Memory B cell (primary cell): ENCODE data around the gene ATRIP.

Source experiments
- ATAC-seq: fragments of 150-1000 bp; cut with Tn5 transposase; 2 replicates; pipeline ENCODE4 v1.10.0; 2021; ENCODE audit warnings: low read depth, mild to moderate bottlenecking, moderate library complexity
- DNase-seq, 2 donors: peaks; one replicate each; pipeline ENCODE4 v3.0.0; 2022; ENCODE audit warnings: low spot score in 2 of 2
- H3K27ac Mint-ChIP-seq: one replicate; pipeline ENCODE4 v1.8.0; 2022; ENCODE audit warnings: mild to moderate bottlenecking, moderate library complexity, mixed read lengths
- H3K27me3 Mint-ChIP-seq: one replicate; pipeline ENCODE4 v1.8.0; 2022; ENCODE audit warnings: mixed read lengths
- H3K36me3 Mint-ChIP-seq: one replicate; pipeline ENCODE4 v1.8.0; 2022; ENCODE audit warnings: mild to moderate bottlenecking, mixed read lengths
- H3K4me1 Mint-ChIP-seq: one replicate; pipeline ENCODE4 v1.8.0; 2022; ENCODE audit warnings: mixed read lengths
- H3K4me3 Mint-ChIP-seq: one replicate; pipeline ENCODE4 v1.8.0; 2022; ENCODE audit warnings: mild to moderate bottlenecking, moderate library complexity, mixed read lengths
- H3K9me3 Mint-ChIP-seq: one replicate; pipeline ENCODE4 v1.8.0; 2022; ENCODE audit warnings: mixed read lengths

ATRIP gene

DNA sequence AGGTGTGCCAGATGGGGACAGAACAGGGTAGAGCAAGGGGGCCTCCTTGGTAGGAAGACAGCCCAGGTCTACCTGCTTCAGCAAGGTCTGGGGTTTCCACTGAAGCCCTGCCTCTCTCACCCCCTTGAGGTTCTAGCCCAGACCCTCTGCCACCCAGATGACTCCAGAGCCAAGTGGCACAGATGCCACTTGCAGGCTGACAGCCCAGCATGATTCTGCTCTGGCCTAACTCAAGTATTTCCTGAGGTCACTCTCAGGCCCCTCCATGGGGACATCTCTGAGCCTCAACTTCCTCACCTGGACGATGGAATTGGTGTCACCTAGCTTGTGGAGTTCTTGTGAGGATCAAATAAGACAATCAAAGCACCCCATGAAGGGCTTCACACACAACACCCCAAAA is 40.6 kb upstream of the ATRIP start:
- DNase-seq (no peak), ATAC-seq (no peak)
- H3K9me3 Mint-ChIP-seq, result no peaks in the 10 kb centered on the region
- H3K27ac Mint-ChIP-seq, result no peak overlapping the region
- no peaks in the 10 kb centered on the region for H3K27me3 Mint-ChIP-seq
- H3K4me1 Mint-ChIP-seq, result no peaks in the 10 kb centered on the region
- H3K4me3 Mint-ChIP-seq, result no peak overlapping the region
- H3K36me3 Mint-ChIP-seq, result no peaks in the 10 kb centered on the region

DNA sequence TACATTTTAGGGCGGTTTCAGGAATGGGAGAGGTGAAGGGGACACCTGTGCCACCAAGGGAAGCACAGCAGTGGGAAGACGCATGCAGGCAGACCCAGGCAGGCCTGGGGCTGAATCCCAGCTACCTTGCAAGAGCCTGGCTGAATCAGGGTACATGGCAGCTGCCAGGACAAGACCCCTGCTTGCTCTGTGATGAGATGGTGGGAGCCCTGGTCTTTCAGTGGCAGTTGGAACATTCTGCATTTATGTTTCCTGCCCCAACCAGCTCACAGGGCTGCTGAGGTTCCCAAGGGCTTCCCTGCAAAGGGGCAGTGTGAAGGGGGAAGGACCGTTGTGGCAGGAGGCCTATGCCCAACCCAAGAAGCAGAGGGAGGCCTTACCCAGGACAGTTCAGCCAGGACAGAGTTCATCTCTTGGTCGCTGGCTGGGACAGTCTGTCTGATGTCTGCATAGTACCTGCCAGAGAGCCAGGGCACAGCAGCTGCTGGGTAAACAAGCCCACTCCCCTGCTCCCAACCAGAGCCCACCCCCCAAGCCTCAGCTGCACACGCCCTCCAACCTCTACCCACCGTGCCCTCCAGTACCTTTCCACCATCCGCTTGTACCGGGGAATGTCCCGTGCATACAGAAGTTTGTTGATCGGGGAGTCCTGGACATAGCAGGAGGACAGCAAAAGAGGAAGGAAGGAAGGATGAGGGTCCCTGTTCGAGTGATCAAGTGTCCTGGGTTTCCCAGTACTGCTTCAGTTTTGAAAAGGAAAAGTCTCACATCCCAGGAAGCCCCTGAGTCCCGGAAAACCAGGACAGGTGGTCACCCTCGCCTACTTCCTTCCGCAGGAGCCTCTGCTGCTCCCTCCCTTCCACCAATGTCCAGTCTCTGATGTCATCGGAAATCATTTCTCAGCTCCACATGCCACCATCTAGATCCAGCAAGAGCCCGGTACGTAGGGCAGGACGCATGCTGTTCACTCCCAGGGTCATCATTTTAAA is 39.8 kb upstream of the ATRIP start:
- no peak overlapping the region for H3K4me3 Mint-ChIP-seq
- DNase-seq, result no peak
- H3K27ac Mint-ChIP-seq, result no peak overlapping the region
- no peaks in the 10 kb centered on the region for H3K4me1 Mint-ChIP-seq
- no peaks in the 10 kb centered on the region for H3K36me3 Mint-ChIP-seq
- H3K27me3 Mint-ChIP-seq, result no peaks in the 10 kb centered on the region
- no peak for ATAC-seq
- H3K9me3 Mint-ChIP-seq, result no peaks in the 10 kb centered on the region

DNA sequence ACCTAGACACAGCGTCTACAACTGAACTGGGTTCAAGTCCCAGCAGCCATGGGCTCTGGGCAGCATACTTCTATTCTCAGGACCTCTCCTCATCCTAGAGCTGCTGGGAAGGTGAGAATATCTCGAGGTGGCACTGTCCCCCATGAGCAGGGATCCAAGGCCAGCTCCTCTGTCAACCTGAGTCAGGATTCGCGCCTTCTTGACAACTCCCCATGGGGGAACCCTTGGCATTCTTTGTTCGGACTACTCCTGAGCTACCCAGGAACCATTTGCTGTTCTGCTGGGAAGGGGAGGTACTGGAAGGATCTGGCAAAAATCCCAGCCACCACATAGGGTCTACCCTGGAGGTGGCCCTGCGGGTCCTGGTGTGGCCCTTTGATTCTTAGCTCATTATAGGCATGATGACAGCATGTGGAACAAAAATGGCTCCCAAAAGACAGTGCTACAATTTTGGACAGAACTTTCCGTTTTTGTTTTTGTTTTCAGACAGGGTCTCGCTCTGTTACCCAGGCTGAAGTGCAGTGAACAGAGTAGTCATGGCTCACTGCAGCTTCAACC is 38.9 kb upstream of the ATRIP start:
- Mint-ChIP-seq H3K9me3 (no peaks in the 10 kb centered on the region), H3K4me1 (no peaks in the 10 kb centered on the region), H3K36me3 (no peaks in the 10 kb centered on the region), H3K27ac (no peak overlapping the region), H3K27me3 (no peaks in the 10 kb centered on the region), H3K4me3 (no peak overlapping the region)
- no peak for DNase-seq
- ATAC-seq, result no peak

DNA sequence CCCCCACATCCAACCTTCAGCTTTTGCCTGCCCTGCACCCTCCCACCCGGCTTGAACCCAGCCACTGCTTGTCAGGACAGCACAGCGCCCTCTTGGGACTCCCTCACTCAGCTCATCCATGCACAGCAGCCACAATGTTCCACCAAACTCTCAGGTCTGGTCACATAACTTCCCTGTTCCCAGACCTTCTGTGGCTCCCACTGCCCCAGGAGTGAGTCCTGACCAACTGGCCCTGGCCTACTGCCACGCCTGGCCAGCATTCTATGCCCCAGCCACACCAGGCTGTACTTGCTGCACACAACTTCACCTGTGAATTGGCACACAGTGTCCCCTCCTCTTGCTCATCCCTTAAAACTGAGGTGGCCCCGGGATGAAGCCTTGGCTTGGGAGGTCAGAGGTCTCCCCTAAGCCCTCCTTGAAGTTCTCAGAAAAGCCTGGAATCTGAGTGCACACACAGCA is 37.7 kb upstream of the ATRIP start:
- Mint-ChIP-seq H3K27ac (no peak overlapping the region), H3K4me3 (no peak overlapping the region), H3K27me3 (no peaks in the 10 kb centered on the region), H3K4me1 (no peaks in the 10 kb centered on the region), H3K9me3 (no peaks in the 10 kb centered on the region), H3K36me3 (no peaks in the 10 kb centered on the region)
- DNase-seq (no peak), ATAC-seq (no peak)

DNA sequence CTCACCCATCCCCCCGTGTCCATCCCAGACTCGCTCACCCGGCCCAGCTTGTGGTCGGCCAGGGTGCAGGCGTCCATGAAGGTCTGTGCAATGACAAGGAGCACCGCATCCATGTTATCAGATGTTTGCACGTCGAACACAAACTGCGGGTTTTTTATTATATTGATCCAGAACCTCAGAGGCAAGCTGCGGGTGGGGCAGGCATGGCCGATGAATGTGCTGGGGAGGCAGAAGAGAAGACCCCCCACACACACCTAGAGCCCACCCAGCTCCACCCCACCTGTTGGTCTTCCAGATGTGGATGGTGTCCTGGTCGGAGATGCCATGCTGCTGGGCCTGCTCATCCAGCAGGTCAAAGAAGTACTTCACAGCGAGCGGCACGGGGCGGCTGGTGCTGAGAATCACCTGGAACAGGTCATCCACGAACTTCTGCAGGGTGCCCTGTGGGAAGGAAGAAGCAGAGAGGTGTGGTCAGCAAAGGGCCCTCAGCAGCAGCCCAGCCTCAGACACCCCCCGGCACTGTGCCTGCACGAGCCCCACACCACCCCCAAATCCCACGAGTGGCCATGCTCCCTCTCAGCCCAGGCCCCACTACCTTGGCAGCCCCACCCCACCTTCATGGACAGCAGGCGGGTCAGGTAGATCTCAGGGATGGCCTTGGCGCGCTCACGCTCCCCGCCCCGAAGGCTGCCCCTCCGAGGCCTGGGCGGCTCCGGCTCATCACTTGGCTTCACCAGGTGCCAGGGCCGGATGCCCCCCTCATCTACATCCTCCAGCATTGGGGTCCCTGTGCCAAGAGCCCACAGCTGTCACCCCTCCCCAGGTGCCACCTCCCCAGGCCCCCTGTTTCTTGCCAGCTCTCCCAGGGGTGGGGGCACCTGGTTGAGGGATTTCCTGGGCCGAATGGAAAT is 37.0 kb upstream of the ATRIP start:
- H3K4me3 Mint-ChIP-seq, result no peak overlapping the region
- no peaks in the 10 kb centered on the region for H3K9me3 Mint-ChIP-seq
- no peaks in the 10 kb centered on the region for H3K4me1 Mint-ChIP-seq
- no peak overlapping the region for H3K27ac Mint-ChIP-seq
- peaks cover 2% of the 10 kb centered on the region for H3K27me3 Mint-ChIP-seq
- ATAC-seq, result no peak
- no peak for DNase-seq
- no peaks in the 10 kb centered on the region for H3K36me3 Mint-ChIP-seq

DNA sequence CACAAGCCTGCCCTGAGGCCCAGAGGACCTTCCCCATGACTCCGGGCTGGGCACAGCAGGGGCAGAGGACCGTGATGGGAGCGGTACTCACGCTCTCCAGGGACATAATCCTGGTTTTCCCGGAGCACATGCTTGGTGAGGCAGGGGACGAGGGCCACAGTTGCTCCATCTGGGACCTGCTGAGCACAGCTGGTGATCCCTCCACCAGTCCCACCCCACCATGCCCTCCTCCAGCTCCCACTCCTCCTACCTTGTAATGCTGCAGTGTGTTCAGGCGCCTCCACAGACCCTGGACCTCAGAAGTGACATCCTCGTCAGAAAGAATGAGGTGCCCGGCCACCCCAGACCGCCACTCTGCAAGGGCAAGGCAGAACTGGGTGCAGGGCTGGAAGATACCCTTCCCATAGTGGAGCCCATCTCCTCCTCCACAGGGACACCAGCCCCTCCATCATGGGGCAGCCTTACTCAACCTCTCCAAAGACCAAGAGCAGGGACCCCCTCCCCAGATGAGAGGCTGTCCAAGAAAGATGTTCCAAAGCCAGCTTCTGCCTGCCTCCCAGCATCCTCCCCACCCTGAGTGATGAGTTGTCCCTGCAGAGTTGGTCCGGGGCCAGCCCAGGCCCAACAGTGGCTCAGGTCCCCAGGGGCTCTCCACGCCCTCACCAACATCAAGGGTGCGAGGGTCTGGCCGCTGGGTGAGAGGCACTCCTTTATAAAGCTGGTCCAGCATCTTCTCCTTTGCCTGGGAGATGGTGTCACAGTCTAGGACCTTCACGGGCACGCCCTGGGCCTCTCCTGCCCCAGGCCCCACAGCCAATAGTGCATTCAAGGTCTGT is 36.1 kb upstream of the ATRIP start:
- Mint-ChIP-seq H3K4me1 (no peaks in the 10 kb centered on the region), H3K27me3 (peaks cover 2% of the 10 kb centered on the region), H3K4me3 (no peak overlapping the region), H3K36me3 (no peaks in the 10 kb centered on the region), H3K9me3 (no peaks in the 10 kb centered on the region), H3K27ac (no peak overlapping the region)
- no peak for DNase-seq
- no peak for ATAC-seq

DNA sequence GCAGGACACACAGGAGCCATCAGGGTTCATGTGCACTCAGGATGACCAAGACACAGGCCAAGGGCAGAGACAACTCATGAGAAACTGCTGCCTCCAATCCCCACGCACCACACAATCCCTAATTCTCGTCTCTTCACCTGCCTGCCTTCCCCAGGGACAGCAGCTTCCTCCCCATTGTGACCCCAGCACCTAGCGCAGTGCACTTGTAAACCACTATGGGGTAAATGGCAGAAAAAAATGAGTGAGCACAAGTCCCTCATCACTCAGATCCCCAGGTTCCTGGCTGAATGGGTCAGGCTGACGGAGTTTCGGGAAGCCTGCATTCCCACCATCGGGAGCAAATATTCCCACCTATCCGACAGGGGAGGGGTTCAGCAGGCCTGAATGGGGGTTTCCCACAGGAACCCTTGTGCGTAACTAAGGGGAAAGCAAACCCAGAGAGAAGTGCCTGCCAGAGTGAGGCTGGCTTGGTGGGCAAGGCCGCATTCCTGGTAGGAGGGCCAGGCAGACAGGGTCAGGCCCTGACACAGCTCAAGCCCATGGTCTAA is 35.4 kb upstream of the ATRIP start:
- no peaks in the 10 kb centered on the region for H3K4me1 Mint-ChIP-seq
- no peak overlapping the region for H3K27ac Mint-ChIP-seq
- no peak for DNase-seq
- H3K9me3 Mint-ChIP-seq, result no peaks in the 10 kb centered on the region
- no peaks in the 10 kb centered on the region for H3K36me3 Mint-ChIP-seq
- no peak for ATAC-seq
- peaks cover 2% of the 10 kb centered on the region for H3K27me3 Mint-ChIP-seq
- no peak overlapping the region for H3K4me3 Mint-ChIP-seq

DNA sequence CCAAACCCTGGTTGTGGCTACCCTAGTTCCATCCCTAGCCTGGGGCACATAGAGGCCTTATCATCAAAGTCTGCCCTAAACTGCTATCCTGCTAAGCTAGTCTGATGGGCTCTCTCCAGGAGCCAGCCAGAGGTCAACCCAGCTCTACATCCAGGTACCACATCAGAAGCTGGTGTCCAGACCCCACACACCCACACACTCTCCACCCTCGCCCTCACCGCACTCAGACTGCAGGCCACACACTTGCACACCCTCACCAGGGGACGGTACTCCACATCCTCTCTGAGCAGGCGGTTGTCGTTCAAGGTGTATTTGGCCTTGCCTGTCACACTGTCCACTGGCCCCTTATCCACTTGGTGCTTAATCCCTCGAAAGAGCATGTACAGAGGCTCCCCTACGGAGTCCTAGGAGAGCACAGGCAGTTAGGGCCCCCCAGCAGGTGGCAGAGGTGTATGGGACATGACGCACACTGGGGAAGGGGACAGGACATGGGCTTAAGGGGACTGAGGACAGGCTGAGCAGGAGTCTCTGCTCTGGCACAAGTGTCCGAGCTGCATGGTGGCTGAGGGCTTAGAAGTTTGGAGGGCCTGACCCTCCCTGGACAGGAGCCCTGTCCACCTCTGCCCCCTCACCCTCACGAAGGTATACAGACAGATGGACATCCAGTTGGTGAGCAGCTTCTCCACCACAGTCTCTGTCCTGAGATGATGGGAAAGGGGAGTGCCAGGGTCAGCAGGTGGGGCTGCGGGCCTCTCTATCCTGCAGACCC is 34.7 kb upstream of the ATRIP start:
- no peak overlapping the region for H3K27ac Mint-ChIP-seq
- no peak for DNase-seq
- H3K4me1 Mint-ChIP-seq, result no peaks in the 10 kb centered on the region
- H3K36me3 Mint-ChIP-seq, result no peaks in the 10 kb centered on the region
- no peaks in the 10 kb centered on the region for H3K9me3 Mint-ChIP-seq
- no peak for ATAC-seq
- peaks cover 2% of the 10 kb centered on the region for H3K27me3 Mint-ChIP-seq
- H3K4me3 Mint-ChIP-seq, result no peak overlapping the region

DNA sequence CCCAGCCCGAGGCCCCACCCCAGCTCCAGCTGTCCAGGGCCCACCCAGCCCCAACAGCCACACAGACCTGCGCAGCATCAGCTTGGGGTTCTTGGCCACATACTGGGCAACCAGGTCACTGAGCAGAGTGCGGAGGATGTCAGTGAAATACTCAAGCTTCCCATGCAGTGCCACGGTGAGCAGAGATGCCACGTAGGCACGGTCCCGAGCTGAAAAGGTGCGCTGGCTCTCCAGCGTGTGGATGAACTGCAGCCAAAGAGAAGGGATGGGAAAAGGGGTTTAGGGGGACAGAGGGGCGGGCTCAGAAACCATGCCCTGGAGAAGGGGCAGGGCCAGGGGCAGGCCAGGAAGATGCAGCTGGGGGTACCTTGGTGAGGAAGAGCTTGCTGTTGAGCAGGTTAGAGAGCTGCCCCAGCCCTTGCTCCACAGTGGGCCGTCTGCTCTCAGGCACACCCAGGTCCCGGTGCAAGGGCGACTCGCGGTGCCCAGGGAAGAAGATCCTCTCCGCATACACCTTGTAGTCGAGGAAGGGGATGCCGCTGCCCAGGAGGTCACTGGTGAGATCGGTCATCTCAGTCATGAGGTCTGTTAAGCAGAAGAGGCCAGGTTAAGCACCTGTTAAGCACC is 34.0 kb upstream of the ATRIP start:
- Mint-ChIP-seq H3K9me3 (no peaks in the 10 kb centered on the region), H3K36me3 (no peaks in the 10 kb centered on the region), H3K4me3 (no peak overlapping the region), H3K27ac (no peak overlapping the region), H3K27me3 (peaks cover 2% of the 10 kb centered on the region), H3K4me1 (no peaks in the 10 kb centered on the region)
- DNase-seq, result no peak
- ATAC-seq, result no peak

DNA sequence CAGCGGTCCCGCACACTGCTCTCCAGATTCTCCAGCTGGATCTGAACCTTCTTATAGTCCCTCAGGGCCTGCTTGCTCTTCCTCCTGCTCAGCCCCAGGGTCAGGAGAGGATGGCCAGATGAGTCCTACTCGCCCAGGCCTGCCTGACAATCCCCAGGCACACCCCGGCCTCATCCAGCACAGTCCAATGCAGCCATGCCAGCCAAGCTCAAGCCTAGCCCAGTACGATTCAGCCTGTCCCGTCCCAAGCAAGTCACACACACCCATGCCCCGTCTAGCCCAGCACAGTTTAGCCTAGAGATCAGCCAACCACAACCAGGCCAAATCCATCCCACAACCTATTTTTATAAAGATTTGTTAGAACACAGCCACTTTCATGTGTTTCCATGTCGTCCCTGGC is 33.5 kb upstream of the ATRIP start:
- no peak overlapping the region for H3K4me3 Mint-ChIP-seq
- no peak for DNase-seq
- no peak overlapping the region for H3K27ac Mint-ChIP-seq
- no peak for ATAC-seq
- peaks cover 2% of the 10 kb centered on the region for H3K27me3 Mint-ChIP-seq
- H3K36me3 Mint-ChIP-seq, result no peaks in the 10 kb centered on the region
- H3K9me3 Mint-ChIP-seq, result no peaks in the 10 kb centered on the region
- no peaks in the 10 kb centered on the region for H3K4me1 Mint-ChIP-seq

DNA sequence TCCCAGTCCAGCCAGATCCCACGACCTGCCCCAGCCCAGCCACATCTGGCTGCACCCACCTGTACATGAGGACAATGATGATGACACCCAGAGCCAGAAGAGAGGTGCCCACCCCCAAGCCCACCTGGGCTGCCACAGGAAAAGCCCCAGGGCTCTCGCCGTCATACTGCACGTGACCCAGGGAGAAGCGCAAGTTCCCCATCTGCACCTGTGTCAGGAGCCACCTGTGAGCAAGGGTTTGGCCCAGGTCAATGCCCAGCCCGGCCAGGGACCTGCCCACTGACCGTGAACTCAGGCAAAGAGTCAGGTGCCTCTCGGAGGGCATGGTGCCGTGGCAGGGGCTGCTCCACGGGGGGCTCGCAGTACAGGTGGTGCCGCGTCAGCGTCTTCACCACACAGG is 32.9 kb upstream of the ATRIP start:
- peaks cover 2% of the 10 kb centered on the region for H3K27me3 Mint-ChIP-seq
- H3K27ac Mint-ChIP-seq, result no peak overlapping the region
- no peaks in the 10 kb centered on the region for H3K36me3 Mint-ChIP-seq
- H3K9me3 Mint-ChIP-seq, result no peaks in the 10 kb centered on the region
- H3K4me3 Mint-ChIP-seq, result no peak overlapping the region
- DNase-seq (no peak), ATAC-seq (peak; percentile 57)
- no peaks in the 10 kb centered on the region for H3K4me1 Mint-ChIP-seq
